CD4-positive, CD25-positive, alpha-beta regulatory T cell (primary cell): ENCODE results near the gene HAUS1. TPM values are rescaled to one million over a fixed set of nuclear protein-coding genes. Genes with fewer than 3 reads are reported as not detected.

ENCODE experiments used
- ATAC-seq, 2 donors: fragments of 150-1000 bp; cut with Tn5 transposase; one replicate each; pipeline ENCODE4 v1.10.0; 2021; ENCODE audit warnings: low read depth in 2 of 2, moderate number of reproducible peaks in 2 of 2, moderate library complexity in 1 of 2
- DNase-seq, 3 donors: peaks; one replicate each; pipeline versions ENCODE4 v3.0.0 to v3.0.0-alpha.2; 2012 to 2022; ENCODE audit warnings: mixed read lengths in 1 of 3
- H3K27ac ChIP-seq: one replicate; pipeline ENCODE4 v1.7.0; 2013; ENCODE audit warnings: mild to moderate bottlenecking, low read length; ENCODE audit not compliant: insufficient read depth, poor library complexity, severe bottlenecking
- H3K27me3 ChIP-seq: one replicate; pipeline ENCODE4 v1.7.0; 2013; ENCODE audit warnings: low read length; ENCODE audit not compliant: control insufficient read depth, insufficient read depth
- H3K36me3 ChIP-seq: one replicate; pipeline ENCODE4 v1.7.0; 2013; ENCODE audit warnings: mild to moderate bottlenecking, low read length, moderate library complexity; ENCODE audit not compliant: control insufficient read depth, insufficient read depth
- H3K4me1 ChIP-seq: 2 replicates; pipeline ENCODE4 v1.7.0; 2013; ENCODE audit warnings: mild to moderate bottlenecking, low read length; ENCODE audit not compliant: insufficient read depth, control insufficient read depth, poor library complexity, severe bottlenecking
- H3K4me3 ChIP-seq: one replicate; pipeline ENCODE4 v1.7.0; 2013; ENCODE audit warnings: low read depth, mild to moderate bottlenecking, low read length, moderate library complexity
- H3K9me3 ChIP-seq, 2 experiments: 1 replicate in 1 of 2; 2 replicates in 1 of 2; pipeline ENCODE4 v1.7.0; 2013; ENCODE audit warnings: low read length in 2 of 2, mild to moderate bottlenecking in 1 of 2, moderate library complexity in 1 of 2; ENCODE audit not compliant: control insufficient read depth in 2 of 2
- H3K27ac Mint-ChIP-seq, 3 donors: one replicate each; pipeline ENCODE4 v1.8.0; 2020 to 2022; ENCODE audit warnings: mild to moderate bottlenecking in 3 of 3, mixed read lengths in 3 of 3, moderate library complexity in 2 of 3
- H3K27me3 Mint-ChIP-seq: one replicate; pipeline ENCODE4 v1.8.0; 2022; ENCODE audit warnings: mild to moderate bottlenecking, mixed read lengths
- H3K36me3 Mint-ChIP-seq: one replicate; pipeline ENCODE4 v1.8.0; 2020; ENCODE audit warnings: mixed read lengths
- H3K4me1 Mint-ChIP-seq, 4 donors: one replicate each; pipeline ENCODE4 v1.8.0; 2020 to 2022; ENCODE audit warnings: mixed read lengths in 4 of 4, mild to moderate bottlenecking in 1 of 4
- H3K4me3 Mint-ChIP-seq, 4 donors: one replicate each; pipeline ENCODE4 v1.8.0; 2020 to 2022; ENCODE audit warnings: mild to moderate bottlenecking in 4 of 4, mixed read lengths in 4 of 4, moderate library complexity in 3 of 4
- H3K9me3 Mint-ChIP-seq, 7 donors: one replicate each; pipeline ENCODE4 v1.8.0; 2020 to 2022; ENCODE audit warnings: mixed read lengths in 7 of 7, mild to moderate bottlenecking in 3 of 7, moderate library complexity in 2 of 7
- polyA plus RNA-seq, 4 donors: library from polyadenylated mRNA; unstranded; fragments of 300-500 nt; fragmentation: Illumina TruSeq; gene quantifications; one replicate each; pipeline ENCODE4 v1.2.3, GENCODE V29; 2021
- total RNA-seq: library from RNA; stranded (reverse); gene quantifications from one replicate; pipeline ENCODE4 v1.2.3, GENCODE V29; 2022

The HAUS1 gene
- total and polyA plus RNA-seq, 5 donors from 2014 or later: 21.3 to 72.1 (median 58.5) TPM

DNA sequence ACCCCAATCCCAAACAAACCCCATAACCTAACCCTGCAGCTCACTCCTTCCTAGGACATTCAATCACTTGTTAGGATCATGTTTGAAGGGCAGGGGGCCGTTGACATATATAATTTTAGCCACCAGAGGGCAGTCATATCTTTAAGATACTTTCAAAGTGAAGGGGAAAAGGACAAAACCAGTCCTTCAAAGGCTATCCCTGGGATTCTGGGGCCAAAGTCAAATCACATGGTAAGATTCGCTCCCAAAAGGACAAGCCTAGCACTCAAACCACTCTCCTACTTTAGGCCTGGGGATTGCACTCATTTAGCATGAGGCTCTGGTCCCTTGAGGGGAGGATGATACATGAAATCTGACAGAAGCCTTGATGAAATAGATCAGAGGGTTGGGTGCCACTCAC is 44.6 kb downstream of the HAUS1 start:
- H3K4me3 Mint-ChIP-seq: peak overlapping the region in 1 of 4 donors; percentile 25
- H3K4me3 ChIP-seq: no peak overlapping the region
- DNase-seq (peak; percentile 32 to 75 (median 59)), ATAC-seq (peak; percentile 58 to 60)
- H3K27ac ChIP-seq: no peak overlapping the region
- peaks cover 12% of the 10 kb centered on the region for H3K4me1 ChIP-seq
- H3K36me3 Mint-ChIP-seq: no peaks in the 10 kb centered on the region
- no peaks in the 10 kb centered on the region for H3K36me3 ChIP-seq
- H3K27me3 Mint-ChIP-seq: no peaks in the 10 kb centered on the region
- H3K27ac Mint-ChIP-seq: peak overlapping the region; percentile 26 to 78 (median 77)
- no peaks in the 10 kb centered on the region for H3K9me3 Mint-ChIP-seq
- H3K9me3 ChIP-seq: no peaks in the 10 kb centered on the region
- H3K4me1 Mint-ChIP-seq: peaks cover 14 to 47% (median 22%) of the 10 kb centered on the region in 4 donors
- no peaks in the 10 kb centered on the region for H3K27me3 ChIP-seq

DNA sequence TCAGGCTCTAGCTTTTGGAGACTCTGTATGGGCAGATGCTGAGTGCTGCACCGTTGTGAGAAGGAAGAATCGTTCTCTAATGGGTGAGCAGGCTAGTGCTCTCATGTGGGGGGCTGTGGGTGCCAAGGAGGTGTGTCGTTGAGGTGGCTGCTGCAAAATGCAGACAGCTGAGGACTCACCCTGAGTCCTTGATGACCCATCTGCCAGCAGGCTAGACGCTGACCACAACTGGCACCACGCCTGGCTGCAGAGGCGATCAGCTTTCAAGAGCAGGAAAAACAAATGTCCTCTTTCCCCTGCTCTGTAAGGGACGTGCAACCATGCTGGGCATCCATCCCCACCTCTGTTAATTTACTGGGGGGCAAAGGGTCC is 48.2 kb downstream of the HAUS1 start:
- H3K4me1 Mint-ChIP-seq: peaks cover 22 to 83% (median 49%) of the 10 kb centered on the region in 4 donors
- H3K36me3 Mint-ChIP-seq: no peaks in the 10 kb centered on the region
- H3K9me3 ChIP-seq: no peaks in the 10 kb centered on the region
- no peaks in the 10 kb centered on the region for H3K9me3 Mint-ChIP-seq
- no peak for ATAC-seq
- no peak overlapping the region for H3K4me3 Mint-ChIP-seq
- peaks cover 1% of the 10 kb centered on the region for H3K27me3 Mint-ChIP-seq
- H3K36me3 ChIP-seq: no peaks in the 10 kb centered on the region
- DNase-seq: no peak
- H3K4me3 ChIP-seq: no peak overlapping the region
- peaks cover 41% of the 10 kb centered on the region for H3K4me1 ChIP-seq
- no peaks in the 10 kb centered on the region for H3K27me3 ChIP-seq
- H3K27ac ChIP-seq: no peak overlapping the region
- H3K27ac Mint-ChIP-seq: peak overlapping the region in 2 of 3 donors; percentile 62 to 66

DNA sequence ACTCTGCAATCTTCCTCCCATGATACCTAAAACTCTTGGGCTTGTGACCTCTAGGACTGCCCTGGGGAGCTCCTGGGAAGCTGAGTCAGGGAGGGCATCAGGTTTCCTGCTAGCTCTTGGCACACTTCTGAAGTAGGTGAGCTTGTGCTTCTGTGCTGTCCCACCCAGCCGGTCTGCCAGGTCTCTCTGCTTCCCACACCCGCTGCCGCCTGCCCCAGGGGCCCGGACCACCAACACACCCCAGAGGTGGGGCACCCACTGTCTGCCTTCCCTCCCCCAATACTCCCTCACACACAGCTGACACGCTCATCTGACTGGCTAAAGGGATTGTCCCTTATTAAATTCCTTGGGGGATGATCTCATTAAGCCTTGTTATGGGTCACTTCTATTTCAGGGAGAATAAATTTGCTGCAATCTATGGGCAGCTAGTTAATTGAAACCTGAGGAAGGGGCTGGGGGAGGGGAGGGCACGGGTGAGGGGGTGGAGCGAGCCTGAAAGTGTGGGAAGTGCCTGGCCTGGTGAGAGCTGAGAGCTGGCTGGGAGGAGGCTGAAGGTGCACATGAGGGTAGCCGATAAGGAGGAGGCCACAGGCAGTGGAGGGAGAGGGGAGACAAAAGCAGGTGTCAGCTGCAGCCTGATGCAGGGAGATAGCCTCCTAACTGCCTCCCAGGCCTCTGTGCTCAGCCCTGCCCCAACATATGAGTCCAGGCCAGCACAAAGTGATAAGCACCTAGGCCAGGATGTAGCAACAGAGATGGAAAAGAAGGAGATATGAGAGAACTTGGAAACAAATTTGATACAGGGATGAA is 48.8 kb downstream of the HAUS1 start:
- H3K27me3 Mint-ChIP-seq: peaks cover 5% of the 10 kb centered on the region
- DNase-seq (no peak), ATAC-seq (no peak)
- Histone ChIP-seq H3K4me1 (peaks cover 42% of the 10 kb centered on the region), H3K9me3 (no peaks in the 10 kb centered on the region), H3K27me3 (no peaks in the 10 kb centered on the region), H3K27ac (no peak overlapping the region), H3K36me3 (no peaks in the 10 kb centered on the region), H3K4me3 (no peak overlapping the region)
- no peaks in the 10 kb centered on the region for H3K9me3 Mint-ChIP-seq
- no peaks in the 10 kb centered on the region for H3K36me3 Mint-ChIP-seq
- peak overlapping the region in 2 of 3 donors; percentile 70 to 95 for H3K27ac Mint-ChIP-seq
- H3K4me3 Mint-ChIP-seq: peak overlapping the region in 1 of 4 donors; percentile 57
- peaks cover 22 to 89% (median 52%) of the 10 kb centered on the region in 4 donors for H3K4me1 Mint-ChIP-seq

DNA sequence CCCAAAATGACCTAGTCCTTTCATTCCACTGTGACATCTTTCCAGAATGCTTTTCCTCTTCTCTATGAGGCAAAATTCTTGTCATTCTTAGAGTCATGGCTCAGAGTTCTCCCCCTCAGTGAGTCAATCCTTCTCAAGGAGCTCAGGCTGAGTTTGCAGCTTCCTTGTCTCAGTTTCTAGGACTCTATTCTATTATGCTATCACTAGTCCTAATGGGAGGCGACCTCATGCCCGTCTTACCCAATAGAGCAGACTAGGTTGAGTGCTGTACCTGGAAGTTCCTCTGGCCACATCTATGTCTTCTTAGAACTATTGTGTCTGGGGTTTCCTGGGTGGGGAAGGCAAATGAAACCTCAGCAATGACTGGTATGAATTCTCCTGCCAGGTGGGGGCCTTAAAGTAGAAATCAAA is 51.5 kb downstream of the HAUS1 start:
- peak overlapping the region; percentile 84 to 99 (median 90) for H3K27ac Mint-ChIP-seq
- Histone ChIP-seq H3K9me3 (no peaks in the 10 kb centered on the region), H3K27me3 (no peaks in the 10 kb centered on the region), H3K36me3 (no peaks in the 10 kb centered on the region), H3K4me3 (peak overlapping the region; percentile 76), H3K27ac (peak overlapping the region; percentile 67), H3K4me1 (peaks cover 41% of the 10 kb centered on the region)
- H3K9me3 Mint-ChIP-seq: no peaks in the 10 kb centered on the region
- peak overlapping the region; percentile 49 to 87 (median 69) for H3K4me3 Mint-ChIP-seq
- H3K4me1 Mint-ChIP-seq: peaks cover 12 to 87% (median 48%) of the 10 kb centered on the region in 4 donors
- H3K27me3 Mint-ChIP-seq: peaks cover 5% of the 10 kb centered on the region
- no peaks in the 10 kb centered on the region for H3K36me3 Mint-ChIP-seq
- DNase-seq (peak in 2 of 3 donors; percentile 53 to 98), ATAC-seq (peak; percentile 92 to 93)

DNA sequence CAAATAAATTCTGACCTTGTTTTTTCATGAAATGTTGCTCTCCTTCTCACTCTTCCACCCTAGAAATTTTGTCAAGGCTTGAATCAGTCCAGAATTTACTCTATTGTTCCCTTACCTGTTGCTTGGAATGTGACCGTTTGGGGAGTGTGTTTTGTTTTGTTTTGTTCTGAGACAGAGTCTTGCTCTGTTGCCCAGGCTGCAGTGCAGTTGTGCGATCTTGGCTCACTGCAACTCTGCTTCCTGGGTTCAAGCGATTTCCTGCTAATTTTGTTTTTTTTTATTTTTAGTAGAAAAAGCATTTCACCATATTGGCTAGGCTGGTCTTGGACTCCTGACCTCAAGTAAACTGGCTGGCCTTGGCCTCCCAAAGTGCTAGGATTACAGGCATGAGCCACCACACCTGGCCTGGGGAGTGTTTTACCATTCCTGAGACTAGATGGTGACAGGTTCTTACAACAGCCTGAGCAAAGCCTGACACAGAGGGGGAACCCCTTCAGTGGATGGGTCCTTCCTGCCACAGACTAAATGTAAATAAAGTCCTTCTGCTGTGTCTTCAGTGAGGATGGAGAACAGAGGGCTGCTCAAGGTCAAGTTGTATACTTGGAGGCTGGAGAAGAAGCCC is 52.0 kb downstream of the HAUS1 start:
- peak overlapping the region; percentile 49 to 87 (median 69) for H3K4me3 Mint-ChIP-seq
- H3K4me1 Mint-ChIP-seq: peaks cover 12 to 87% (median 47%) of the 10 kb centered on the region in 4 donors
- DNase-seq (peak in 1 of 3 donors; percentile 86), ATAC-seq (peak; percentile 39 to 40)
- H3K27me3 Mint-ChIP-seq: peaks cover 5% of the 10 kb centered on the region
- Histone ChIP-seq H3K4me3 (peak overlapping the region; percentile 76), H3K9me3 (no peaks in the 10 kb centered on the region), H3K36me3 (no peaks in the 10 kb centered on the region), H3K27me3 (no peaks in the 10 kb centered on the region), H3K27ac (peak overlapping the region; percentile 67), H3K4me1 (peaks cover 44% of the 10 kb centered on the region)
- no peaks in the 10 kb centered on the region for H3K9me3 Mint-ChIP-seq
- H3K27ac Mint-ChIP-seq: peak overlapping the region; percentile 84 to 99 (median 90)
- H3K36me3 Mint-ChIP-seq: no peaks in the 10 kb centered on the region

DNA sequence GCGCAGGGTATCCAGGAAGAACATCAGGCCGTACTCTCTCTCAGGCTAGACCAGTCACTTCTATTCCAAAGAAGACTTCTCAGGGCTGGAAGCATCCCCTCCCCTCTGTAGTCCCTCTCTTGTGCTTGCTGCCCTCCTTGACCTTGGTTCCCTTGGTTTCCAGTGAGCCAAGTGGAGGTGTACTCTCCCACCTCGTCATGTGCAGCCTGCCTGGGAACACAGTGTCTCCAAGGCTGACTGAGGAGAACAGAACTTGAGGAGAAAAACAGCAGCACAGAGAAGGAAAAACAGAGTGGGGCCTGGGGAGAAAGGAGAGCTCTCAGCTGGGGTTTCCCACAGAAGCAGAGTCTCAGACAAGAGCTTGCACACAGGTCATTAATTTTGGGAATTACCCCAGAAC is 52.7 kb downstream of the HAUS1 start:
- peaks cover 5% of the 10 kb centered on the region for H3K27me3 Mint-ChIP-seq
- no peaks in the 10 kb centered on the region for H3K36me3 ChIP-seq
- ATAC-seq: no peak
- H3K4me1 ChIP-seq: peaks cover 44% of the 10 kb centered on the region
- no peaks in the 10 kb centered on the region for H3K9me3 ChIP-seq
- peak overlapping the region; percentile 38 to 87 (median 69) for H3K4me3 Mint-ChIP-seq
- peaks cover 9 to 84% (median 47%) of the 10 kb centered on the region in 4 donors for H3K4me1 Mint-ChIP-seq
- H3K36me3 Mint-ChIP-seq: no peaks in the 10 kb centered on the region
- peak overlapping the region; percentile 76 for H3K4me3 ChIP-seq
- DNase-seq: no peak
- peak overlapping the region; percentile 67 for H3K27ac ChIP-seq
- H3K27me3 ChIP-seq: no peaks in the 10 kb centered on the region
- no peaks in the 10 kb centered on the region for H3K9me3 Mint-ChIP-seq
- peak overlapping the region; percentile 84 to 99 (median 90) for H3K27ac Mint-ChIP-seq

DNA sequence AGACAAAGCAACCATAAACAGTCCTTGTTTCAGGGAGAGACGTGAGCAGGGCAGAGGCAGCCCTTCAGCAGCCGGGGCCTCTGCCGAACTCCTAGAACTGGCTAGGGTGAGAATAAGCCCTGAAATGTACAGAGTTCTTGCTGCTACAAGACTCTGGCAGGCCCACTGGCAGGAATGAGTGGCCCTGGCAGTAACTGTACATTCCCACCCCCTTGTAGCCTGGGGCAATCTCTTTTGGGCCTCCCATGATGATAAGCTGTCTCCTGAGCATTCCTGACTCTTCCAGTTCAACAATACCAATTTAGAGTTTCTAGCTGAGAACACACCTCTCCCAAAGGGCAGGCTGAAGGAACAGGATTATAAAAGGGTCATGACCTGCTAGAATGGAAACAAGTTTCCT is 54.3 kb downstream of the HAUS1 start:
- Histone ChIP-seq H3K36me3 (no peaks in the 10 kb centered on the region), H3K27ac (no peak overlapping the region), H3K4me3 (no peak overlapping the region), H3K9me3 (no peaks in the 10 kb centered on the region), H3K27me3 (no peaks in the 10 kb centered on the region), H3K4me1 (peaks cover 44% of the 10 kb centered on the region)
- H3K4me3 Mint-ChIP-seq: no peak overlapping the region
- H3K9me3 Mint-ChIP-seq: no peaks in the 10 kb centered on the region
- peaks cover 14 to 73% (median 48%) of the 10 kb centered on the region in 4 donors for H3K4me1 Mint-ChIP-seq
- no peaks in the 10 kb centered on the region for H3K36me3 Mint-ChIP-seq
- ATAC-seq (no peak), DNase-seq (no peak)
- H3K27me3 Mint-ChIP-seq: peaks cover 5% of the 10 kb centered on the region
- H3K27ac Mint-ChIP-seq: peak overlapping the region; percentile 54 to 63 (median 62)
